OCI-LY3 (cell line): ENCODE measurements around the gene TXNL4A.

Source experiments
- H2AFZ ChIP-seq: fragments of 200-600, 300-600 bp; shearing (Covaris generic); 2 replicates; pipeline ENCODE4 v1.6.0; 2014; ENCODE audit warnings: antibody characterized with exemption, low read depth, low read length
- H3K27ac ChIP-seq: fragments of 200-600, 300-600 bp; sonication (generic); 2 replicates; pipeline ENCODE4 v1.5.1; 2014; ENCODE audit warnings: mild to moderate bottlenecking, low read length, moderate library complexity, mixed read lengths
- H3K27me3 ChIP-seq: fragments of 200-600, 300-600 bp; sonication (generic); 2 replicates; pipeline ENCODE4 v1.6.1; 2014; ENCODE audit warnings: low read depth, low read length, mixed read lengths
- H3K36me3 ChIP-seq: fragments of 200-600, 300-600 bp; sonication (generic); replicated peaks from 2 replicates; pipeline ENCODE3; 2014; ENCODE audit warnings: low read depth, low read length, mixed read lengths
- H3K4me1 ChIP-seq: fragments of 300-600, 200-600 bp; sonication (generic); 2 replicates; pipeline ENCODE4 v1.6.1; 2014; ENCODE audit warnings: low read length, mixed read lengths
- H3K4me2 ChIP-seq: fragments of 200-600, 300-600 bp; sonication (generic); 2 replicates; pipeline ENCODE4 v1.6.1; 2014; ENCODE audit warnings: low read length, mixed read lengths
- H3K4me3 ChIP-seq: fragments of 300-600, 200-600 bp; sonication (generic); 2 replicates; pipeline ENCODE4 v1.5.1; 2014; ENCODE audit warnings: antibody characterized with exemption, mild to moderate bottlenecking, low read length, moderate library complexity
- H3K79me2 ChIP-seq: fragments of 300-600, 200-600 bp; shearing (Covaris generic); 2 replicates; pipeline ENCODE4 v1.6.1; 2014; ENCODE audit warnings: mild to moderate bottlenecking, low read length, mixed read lengths
- H3K9ac ChIP-seq: fragments of 300-600, 200-600 bp; shearing (Covaris generic); 2 replicates; pipeline ENCODE4 v1.6.0; 2014; ENCODE audit warnings: mild to moderate bottlenecking, low read length, moderate library complexity
- H3K9me3 ChIP-seq: fragments of 200-600, 300-600 bp; shearing (Covaris generic); 2 replicates; pipeline ENCODE4 v1.6.1; 2014; ENCODE audit warnings: low read length, mixed read lengths; ENCODE audit not compliant: insufficient read depth
- H4K20me1 ChIP-seq: fragments of 200-600, 300-600 bp; sonication (generic); 2 replicates; pipeline ENCODE4 v1.6.1; 2016; ENCODE audit warnings: low read length, mixed read lengths; ENCODE audit not compliant: insufficient read depth
- CTCF ChIP-seq: fragments of 200-600, 300-600 bp; sonication (generic); IDR thresholded peaks from 2 replicates; pipeline ENCODE4 v1.5.1; 2014; ENCODE audit warnings: antibody characterized with exemption, low read length, low read depth
- EZH2phosphoT487 ChIP-seq: fragments of 200-600 bp; shearing (Covaris generic); IDR thresholded peaks from 2 replicates; pipeline ENCODE4 v1.6.1; 2018; ENCODE audit warnings: antibody characterized with exemption, mixed run types, low read depth

The TXNL4A gene

DNA sequence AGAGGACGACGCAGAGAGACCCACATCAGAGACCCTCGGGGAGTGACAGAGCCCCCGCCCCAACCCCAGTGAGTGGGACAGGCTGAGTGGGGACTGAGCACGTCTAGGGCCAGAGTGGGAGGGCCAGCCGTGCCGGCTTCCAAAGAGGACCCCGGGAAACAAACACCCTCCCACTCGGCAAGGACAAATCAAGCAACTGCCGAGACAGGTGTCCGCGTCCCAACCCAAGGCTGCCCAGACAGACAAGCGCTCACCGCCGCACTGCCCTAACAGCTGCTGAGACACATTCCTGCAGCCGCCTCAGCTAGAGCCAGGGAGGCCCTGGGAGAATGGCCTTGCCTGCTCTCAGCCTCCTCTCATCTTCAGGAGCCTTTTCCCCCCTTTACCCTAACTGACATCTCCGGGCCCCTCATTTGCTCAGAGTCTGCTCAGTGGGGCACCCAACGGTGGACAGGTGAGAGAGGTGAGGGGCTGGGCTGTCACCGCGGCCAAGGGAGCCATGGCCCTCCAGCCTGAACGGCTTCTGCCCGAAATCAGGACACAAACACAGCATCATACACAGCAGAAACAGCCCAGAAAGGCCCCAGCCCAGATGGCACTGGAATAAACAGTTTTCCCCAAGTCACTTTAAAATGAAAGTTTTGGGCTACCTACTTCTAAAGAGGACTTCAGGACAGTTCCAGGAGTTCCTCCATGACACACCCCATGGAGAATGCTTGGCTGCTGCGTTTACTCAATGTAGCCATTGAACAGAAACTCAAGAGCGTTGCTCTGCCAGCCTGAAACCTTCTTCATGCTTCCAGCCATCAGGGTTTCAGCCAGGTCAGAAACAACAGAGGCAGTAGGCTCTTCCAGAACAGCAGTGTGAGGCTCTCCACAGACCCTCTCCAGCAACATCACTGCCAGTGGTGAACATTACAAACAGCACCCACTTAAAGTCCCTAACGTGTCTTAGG lies 60.5 kb downstream of the TXNL4A start:
- Histone ChIP-seq H3K4me3 (no peak overlapping the region), H3K9ac (no peak overlapping the region), H3K4me2 (no peak overlapping the region), H3K27me3 (no peaks in the 10 kb centered on the region), H3K4me1 (no peaks in the 10 kb centered on the region), H2AFZ (no peak overlapping the region), H3K9me3 (peaks cover 34% of the 10 kb centered on the region), H4K20me1 (peaks cover 42% of the 10 kb centered on the region), H3K79me2 (peaks cover 59% of the 10 kb centered on the region), H3K27ac (no peak overlapping the region), H3K36me3 (peaks cover 71% of the 10 kb centered on the region)
- TF ChIP-seq CTCF (no peak), EZH2phosphoT487 (no peak)

DNA sequence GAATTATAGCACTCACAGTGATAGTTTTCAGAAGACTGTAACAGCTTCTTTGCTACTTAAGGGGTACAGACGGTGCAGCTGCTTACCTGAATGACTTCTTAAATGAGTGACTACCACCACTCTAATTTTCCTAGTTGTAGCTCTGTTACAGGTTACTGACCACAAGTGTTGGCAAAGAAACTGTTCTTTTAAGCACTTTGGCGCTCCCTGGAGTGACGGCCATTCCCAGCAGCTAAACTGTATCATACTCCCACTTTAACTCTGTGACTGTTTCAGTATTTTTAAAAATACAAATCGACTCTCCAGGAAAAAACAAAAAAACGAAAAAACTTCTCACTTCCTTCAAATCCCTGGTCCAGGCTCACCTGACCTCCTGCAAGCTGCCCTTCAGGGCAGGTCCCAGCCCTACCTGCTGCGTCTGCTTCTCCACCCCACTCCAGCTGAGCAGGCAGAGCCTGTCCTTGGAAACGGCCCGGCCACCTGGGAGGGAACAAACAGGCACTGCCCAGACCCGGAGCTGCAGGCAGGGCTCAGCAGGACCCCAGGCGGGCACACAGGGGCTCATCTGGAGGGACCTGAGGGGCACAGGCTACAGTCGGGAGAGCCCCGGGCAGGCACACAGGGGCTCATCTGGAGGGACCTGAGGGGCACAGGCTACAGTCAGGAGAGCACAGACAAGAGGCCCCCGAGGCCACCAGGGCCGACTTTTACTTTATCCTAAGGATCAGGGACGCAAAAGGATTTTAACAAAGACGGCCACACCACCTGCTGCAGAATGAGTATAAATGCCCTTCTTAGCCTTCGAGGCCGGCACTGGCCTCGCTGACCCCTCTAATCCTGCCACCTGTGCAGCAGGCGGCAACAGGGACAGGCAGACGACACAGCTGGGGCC lies 61.4 kb downstream of the TXNL4A start:
- peaks cover 44% of the 10 kb centered on the region for H4K20me1 ChIP-seq
- peaks cover 55% of the 10 kb centered on the region for H3K79me2 ChIP-seq
- H3K9me3 ChIP-seq, result peaks cover 25% of the 10 kb centered on the region
- no peak overlapping the region for H2AFZ ChIP-seq
- no peaks in the 10 kb centered on the region for H3K27me3 ChIP-seq
- H3K4me2 ChIP-seq, result no peak overlapping the region
- H3K27ac ChIP-seq, result no peak overlapping the region
- no peak overlapping the region for H3K9ac ChIP-seq
- TF ChIP-seq EZH2phosphoT487, result no peak
- TF ChIP-seq CTCF, result no peak
- H3K4me3 ChIP-seq, result no peak overlapping the region
- H3K36me3 ChIP-seq, result peaks cover 64% of the 10 kb centered on the region
- no peaks in the 10 kb centered on the region for H3K4me1 ChIP-seq

DNA sequence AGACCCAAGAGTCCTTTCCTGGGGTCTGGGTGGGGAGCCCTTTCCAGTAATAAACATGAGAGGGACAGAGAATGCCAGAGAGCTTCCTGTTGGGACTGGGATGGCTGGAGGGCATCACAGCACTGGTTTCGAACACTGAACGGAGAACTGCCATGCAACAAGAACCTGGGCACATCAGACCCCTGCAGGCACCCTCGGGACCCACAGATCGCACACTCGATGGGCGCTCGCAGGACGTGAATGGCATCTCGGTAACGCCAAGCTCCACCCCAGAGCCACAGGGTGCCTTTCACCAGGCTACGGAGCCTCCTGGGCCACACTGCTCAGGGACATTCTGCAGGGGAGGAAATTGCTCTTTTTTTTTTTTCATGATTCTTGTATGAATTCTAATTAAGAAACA lies 62.1 kb downstream of the TXNL4A start:
- H3K4me3 ChIP-seq, result no peak overlapping the region
- H4K20me1 ChIP-seq, result peaks cover 44% of the 10 kb centered on the region
- H3K4me1 ChIP-seq, result no peaks in the 10 kb centered on the region
- H3K36me3 ChIP-seq, result peaks cover 59% of the 10 kb centered on the region
- no peak overlapping the region for H3K9ac ChIP-seq
- no peak overlapping the region for H3K4me2 ChIP-seq
- H3K9me3 ChIP-seq, result peaks cover 21% of the 10 kb centered on the region
- no peak overlapping the region for H2AFZ ChIP-seq
- H3K79me2 ChIP-seq, result peaks cover 50% of the 10 kb centered on the region
- no peaks in the 10 kb centered on the region for H3K27me3 ChIP-seq
- no peak overlapping the region for H3K27ac ChIP-seq
- TF ChIP-seq CTCF (no peak), EZH2phosphoT487 (no peak)
